ENCODE data around the gene TSC2.

Gene TSC2

GRCh38 chr16:2002406-2003230 is 45.2 kb upstream of the TSC2 start:
- Histone ChIP-seq H3K4me2 (ENCODE audit: low read length) (no peak overlapping the region), H3K9ac (ENCODE audit: low read length) (no peak overlapping the region), H3K27me3 (ENCODE audit: low read depth, low read length) (no peaks in the 10 kb centered on the region), H3K4me3 (ENCODE audit: low read length) (no peak overlapping the region), H3K36me3 (replicated peaks; ENCODE audit: low read depth, low read length) (peaks cover 36% of the 10 kb centered on the region), H4K20me1 (ENCODE audit: insufficient read depth, low read length) (peaks cover 46% of the 10 kb centered on the region), H2AFZ (ENCODE audit: low read depth, low read length) (no peak overlapping the region), H3K9me3 (ENCODE audit: insufficient read depth, low read length) (no peaks in the 10 kb centered on the region), H3K4me1 (ENCODE audit: low read length) (peaks cover 11% of the 10 kb centered on the region), H3K27ac (ENCODE audit: low read length) (no peak overlapping the region), H3K79me2 (ENCODE audit: low read length) (peaks cover 49% of the 10 kb centered on the region)
- TF ChIP-seq EZH2phosphoT487 (IDR thresholded peaks at IDR 0.05; ENCODE audit: low read depth), result no peak
- TF ChIP-seq, protein P1, sequence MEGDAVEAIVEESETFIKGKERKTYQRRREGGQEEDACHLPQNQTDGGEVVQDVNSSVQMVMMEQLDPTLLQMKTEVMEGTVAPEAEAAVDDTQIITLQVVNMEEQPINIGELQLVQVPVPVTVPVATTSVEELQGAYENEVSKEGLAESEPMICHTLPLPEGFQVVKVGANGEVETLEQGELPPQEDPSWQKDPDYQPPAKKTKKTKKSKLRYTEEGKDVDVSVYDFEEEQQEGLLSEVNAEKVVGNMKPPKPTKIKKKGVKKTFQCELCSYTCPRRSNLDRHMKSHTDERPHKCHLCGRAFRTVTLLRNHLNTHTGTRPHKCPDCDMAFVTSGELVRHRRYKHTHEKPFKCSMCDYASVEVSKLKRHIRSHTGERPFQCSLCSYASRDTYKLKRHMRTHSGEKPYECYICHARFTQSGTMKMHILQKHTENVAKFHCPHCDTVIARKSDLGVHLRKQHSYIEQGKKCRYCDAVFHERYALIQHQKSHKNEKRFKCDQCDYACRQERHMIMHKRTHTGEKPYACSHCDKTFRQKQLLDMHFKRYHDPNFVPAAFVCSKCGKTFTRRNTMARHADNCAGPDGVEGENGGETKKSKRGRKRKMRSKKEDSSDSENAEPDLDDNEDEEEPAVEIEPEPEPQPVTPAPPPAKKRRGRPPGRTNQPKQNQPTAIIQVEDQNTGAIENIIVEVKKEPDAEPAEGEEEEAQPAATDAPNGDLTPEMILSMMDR (IDR thresholded peaks at IDR 0.05; ENCODE audit: low read depth, low read length), result no peak

DNA sequence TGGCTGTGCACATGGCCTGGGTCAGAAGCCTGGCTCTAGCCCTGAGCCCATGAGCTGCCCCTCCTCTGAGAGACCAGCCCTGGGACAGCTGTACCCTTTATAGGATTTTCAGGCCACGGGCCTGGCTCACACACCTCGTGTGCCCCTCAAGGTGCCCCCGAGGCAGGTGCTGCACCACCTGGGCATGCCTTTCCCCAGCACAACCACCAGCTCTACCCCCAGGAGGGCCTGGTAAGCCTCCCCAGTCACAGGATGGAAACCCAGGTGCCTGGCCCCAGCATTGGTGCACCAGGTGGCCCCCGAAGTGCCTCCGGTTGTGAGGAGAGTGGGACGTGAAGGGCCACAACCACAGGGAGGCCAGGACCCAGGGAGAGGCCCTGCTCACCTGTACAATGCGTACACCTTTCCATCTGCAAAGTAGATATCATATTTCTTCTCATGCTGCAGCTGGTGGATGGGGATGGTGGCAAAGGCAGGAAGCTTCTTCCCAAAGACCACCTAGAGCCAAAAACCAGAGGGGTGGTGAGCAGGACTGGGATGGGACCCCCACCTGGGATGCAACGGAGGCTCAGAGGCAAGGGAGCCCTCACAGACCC is 44.5 kb upstream of the TSC2 start:
- Histone ChIP-seq H3K4me3 (ENCODE audit: low read length) (no peak overlapping the region), H3K9ac (ENCODE audit: low read length) (no peak overlapping the region), H3K27ac (ENCODE audit: low read length) (no peak overlapping the region), H3K27me3 (ENCODE audit: low read depth, low read length) (no peaks in the 10 kb centered on the region), H3K9me3 (ENCODE audit: insufficient read depth, low read length) (no peaks in the 10 kb centered on the region), H2AFZ (ENCODE audit: low read depth, low read length) (no peak overlapping the region), H3K36me3 (replicated peaks; ENCODE audit: low read depth, low read length) (peaks cover 43% of the 10 kb centered on the region), H3K79me2 (ENCODE audit: low read length) (peaks cover 56% of the 10 kb centered on the region), H3K4me1 (ENCODE audit: low read length) (peaks cover 19% of the 10 kb centered on the region), H4K20me1 (ENCODE audit: insufficient read depth, low read length) (peaks cover 53% of the 10 kb centered on the region), H3K4me2 (ENCODE audit: low read length) (no peak overlapping the region)
- no peak for TF ChIP-seq EZH2phosphoT487 (IDR thresholded peaks at IDR 0.05; ENCODE audit: low read depth)
- TF ChIP-seq, protein P1 (IDR thresholded peaks at IDR 0.05; ENCODE audit: low read depth, low read length), result no peak

DNA sequence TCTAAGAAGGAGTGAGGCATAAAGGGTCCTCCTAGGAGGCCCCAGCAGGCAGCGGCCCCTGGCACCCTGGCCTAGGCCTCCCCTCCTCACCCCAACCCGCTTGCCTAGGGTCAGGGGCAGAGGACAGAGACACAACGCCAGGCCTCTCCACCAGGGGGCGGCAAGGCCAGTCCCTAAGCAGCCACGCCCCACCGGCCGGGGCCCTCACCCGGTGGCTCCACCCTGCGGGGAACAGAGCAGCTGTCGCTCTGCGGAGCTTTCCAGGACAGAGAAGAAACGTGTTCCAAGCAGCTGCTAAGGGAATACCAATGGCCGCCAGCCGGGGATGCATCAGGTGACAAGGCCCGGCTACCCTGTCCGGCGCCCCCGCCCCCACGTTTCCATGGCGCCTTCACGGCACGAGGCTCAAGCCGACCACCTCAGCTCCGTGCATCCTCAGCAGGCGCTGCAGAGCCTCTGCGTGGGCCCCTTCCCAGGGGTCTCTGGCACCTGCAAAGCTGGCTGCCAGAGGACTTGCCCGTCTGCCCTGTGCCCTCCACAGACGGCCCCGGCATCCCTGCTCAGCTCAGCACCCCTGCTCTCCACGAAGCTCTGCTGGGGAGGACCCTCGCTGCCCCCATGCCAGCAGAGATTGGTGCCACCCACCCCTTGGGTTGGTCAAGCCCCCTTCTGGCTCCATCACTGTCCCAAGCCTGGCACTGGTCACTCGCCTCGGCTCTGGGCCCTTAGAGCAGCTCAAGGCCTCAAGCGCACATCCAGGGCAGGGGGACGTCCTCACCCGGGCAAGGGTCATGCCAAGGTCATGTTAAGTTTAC is 43.8 kb upstream of the TSC2 start:
- Histone ChIP-seq H3K79me2 (ENCODE audit: low read length) (peaks cover 63% of the 10 kb centered on the region), H3K27ac (ENCODE audit: low read length) (no peak overlapping the region), H3K9me3 (ENCODE audit: insufficient read depth, low read length) (no peaks in the 10 kb centered on the region), H2AFZ (ENCODE audit: low read depth, low read length) (no peak overlapping the region), H4K20me1 (ENCODE audit: insufficient read depth, low read length) (peaks cover 60% of the 10 kb centered on the region), H3K36me3 (replicated peaks; ENCODE audit: low read depth, low read length) (peaks cover 42% of the 10 kb centered on the region), H3K4me2 (ENCODE audit: low read length) (peak overlapping the region; percentile 46), H3K27me3 (ENCODE audit: low read depth, low read length) (no peaks in the 10 kb centered on the region), H3K4me1 (ENCODE audit: low read length) (peaks cover 22% of the 10 kb centered on the region), H3K9ac (ENCODE audit: low read length) (no peak overlapping the region), H3K4me3 (ENCODE audit: low read length) (no peak overlapping the region)
- TF ChIP-seq, protein P1 (IDR thresholded peaks at IDR 0.05; ENCODE audit: low read depth, low read length), result peak; percentile 87
- TF ChIP-seq EZH2phosphoT487 (IDR thresholded peaks at IDR 0.05; ENCODE audit: low read depth), result no peak

All from OCI-LY3 (cell line).